Measurements from ENCODE around the gene CTXN1.
A peak's percentile ranks its signal among the peaks of the same experiment; 100 is the strongest.

The CTXN1 gene

DNA sequence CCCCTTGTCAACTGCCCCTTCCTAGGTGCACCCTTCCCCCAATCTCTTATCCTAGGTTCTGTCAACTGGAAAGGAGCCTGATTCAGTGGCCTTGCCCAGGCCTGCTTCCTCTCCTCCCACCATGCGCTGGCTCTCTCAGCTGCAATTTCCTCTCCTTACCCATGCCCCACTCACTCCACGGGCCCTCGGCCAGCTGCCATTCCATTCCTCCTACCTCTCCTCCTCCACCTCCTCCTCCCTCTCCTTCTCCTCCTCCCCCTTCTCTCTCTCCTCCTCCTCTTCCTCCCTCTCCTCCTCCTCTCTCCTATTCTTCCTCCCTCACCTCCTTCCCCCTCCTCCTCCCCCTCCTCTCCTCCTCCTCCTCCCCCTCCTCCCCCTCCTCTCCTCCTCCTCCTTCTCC, 27.1 kb upstream of the CTXN1 start:
- CTCF ChIA-PET: no interaction called here

DNA sequence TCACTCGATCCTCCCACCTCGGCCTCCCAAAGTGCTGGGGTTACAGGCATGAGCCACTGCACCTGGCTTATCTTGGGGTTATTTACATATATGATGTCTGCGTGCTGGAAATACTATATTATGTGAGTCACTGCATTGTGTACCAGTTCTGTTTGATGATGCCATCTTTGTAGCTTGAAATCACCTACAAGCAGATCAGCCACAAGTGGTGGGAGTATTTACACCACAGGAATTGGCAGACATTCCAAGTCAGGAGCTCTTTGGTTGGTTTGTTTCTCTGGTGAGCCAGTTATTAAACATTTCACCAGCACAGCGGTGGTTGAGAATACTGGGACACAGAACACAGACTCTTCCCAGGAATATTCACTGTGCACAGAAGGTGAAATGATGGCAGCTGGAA, 22.0 kb upstream of the CTXN1 start:
- ChIA-PET POLR2A (no interaction called here), CTCF (no interaction called here)
- DNase-seq (ENCODE audit: extremely low spot score): no peak
- TF ChIP-seq SUZ12 (IDR thresholded peaks at IDR 0.05) (no peak), HDGF (IDR thresholded peaks at IDR 0.05; ENCODE audit: borderline replicate concordance) (no peak), BHLHE40 (IDR thresholded peaks at IDR 0.05; ENCODE audit: borderline replicate concordance) (no peak), TARDBP (IDR thresholded peaks at IDR 0.05) (no peak), L3MBTL2 (conservative IDR thresholded peaks at IDR 0.05) (no peak), ELF4 (IDR thresholded peaks at IDR 0.05) (no peak), LEF1 (IDR thresholded peaks at IDR 0.05; ENCODE audit: borderline replicate concordance) (no peak), SP1 (IDR thresholded peaks at IDR 0.05) (no peak), FOXK2 (IDR thresholded peaks at IDR 0.05) (no peak)
- TF ChIP-seq, protein P1, sequence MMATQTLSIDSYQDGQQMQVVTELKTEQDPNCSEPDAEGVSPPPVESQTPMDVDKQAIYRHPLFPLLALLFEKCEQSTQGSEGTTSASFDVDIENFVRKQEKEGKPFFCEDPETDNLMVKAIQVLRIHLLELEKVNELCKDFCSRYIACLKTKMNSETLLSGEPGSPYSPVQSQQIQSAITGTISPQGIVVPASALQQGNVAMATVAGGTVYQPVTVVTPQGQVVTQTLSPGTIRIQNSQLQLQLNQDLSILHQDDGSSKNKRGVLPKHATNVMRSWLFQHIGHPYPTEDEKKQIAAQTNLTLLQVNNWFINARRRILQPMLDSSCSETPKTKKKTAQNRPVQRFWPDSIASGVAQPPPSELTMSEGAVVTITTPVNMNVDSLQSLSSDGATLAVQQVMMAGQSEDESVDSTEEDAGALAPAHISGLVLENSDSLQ (IDR thresholded peaks at IDR 0.05): no peak

More for the DNA sequence above, 27.1 kb upstream of the CTXN1 start:
- POLR2A ChIA-PET: interaction anchor here (2.8 kb wide), 1 partner anchor 9 kb away, joined by 15 read pairs; the partner anchor contains the start of gene TIMM44
- DNase-seq (ENCODE audit: extremely low spot score): no peak
- no peak for TF ChIP-seq L3MBTL2 (conservative IDR thresholded peaks at IDR 0.05)
- TF ChIP-seq FOXM1 (IDR thresholded peaks at IDR 0.05; ENCODE audit: borderline replicate concordance): no peak
- TF ChIP-seq SP1 (IDR thresholded peaks at IDR 0.05): no peak
- TF ChIP-seq FOXK2 (IDR thresholded peaks at IDR 0.05): no peak

DNA sequence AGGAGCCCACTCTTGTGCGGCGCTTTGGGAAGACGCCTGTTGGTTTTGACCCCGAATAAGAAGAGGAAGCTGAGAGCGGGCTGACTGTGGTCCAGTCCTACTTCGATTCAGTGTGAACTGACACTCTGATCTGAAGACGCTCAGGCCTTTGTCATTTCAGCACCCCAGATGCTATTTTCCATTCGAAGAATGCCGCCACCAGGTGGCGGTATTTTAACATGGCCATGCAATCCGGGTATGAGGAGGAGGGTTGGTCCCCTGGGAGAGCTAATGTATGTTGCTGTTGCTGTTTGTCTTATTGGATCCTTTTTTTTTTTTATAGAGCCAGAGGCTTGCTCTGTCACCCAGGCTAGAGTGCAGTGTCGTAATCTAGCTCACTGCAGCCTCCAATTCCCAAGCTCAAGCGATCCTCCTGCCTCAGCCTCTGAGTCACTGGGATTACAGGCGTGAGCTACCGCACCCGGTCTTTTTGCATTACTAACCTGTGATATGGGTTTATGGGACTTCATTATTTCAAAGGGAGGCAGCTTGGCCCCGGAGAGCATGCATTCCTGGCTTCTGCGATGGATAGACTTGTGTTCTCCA, 18.3 kb upstream of the CTXN1 start:
- POLR2A ChIA-PET: interaction anchor here (0.6 to 2.5 kb wide), 24 partner anchors 8 to 377 kb away, joined by 3 to 32 read pairs (median 4); partner anchors contain the start of genes CTXN1, ELAVL1, LRRC8E and MAP2K7
- CTCF ChIA-PET: interaction anchor here (0.6 to 2.8 kb wide), 11 partner anchors 11 to 177 kb away, joined by 3 to 29 read pairs (median 5); no protein-coding TSS in a partner anchor
- TF ChIP-seq BHLHE40 (IDR thresholded peaks at IDR 0.05; ENCODE audit: borderline replicate concordance): no peak
- TF ChIP-seq L3MBTL2 (conservative IDR thresholded peaks at IDR 0.05): peak; percentile 62
- TF ChIP-seq FOXM1 (IDR thresholded peaks at IDR 0.05; ENCODE audit: borderline replicate concordance): no peak
- TF ChIP-seq ARNT (IDR thresholded peaks at IDR 0.05): no peak
- no peak for TF ChIP-seq TARDBP (IDR thresholded peaks at IDR 0.05)
- no peak for TF ChIP-seq SP1 (IDR thresholded peaks at IDR 0.05)
- TF ChIP-seq ZNF384 (IDR thresholded peaks at IDR 0.05): peak; percentile 74
- TF ChIP-seq CTBP1 (IDR thresholded peaks at IDR 0.05; ENCODE audit: borderline replicate concordance): no peak
- TF ChIP-seq FOXK2 (IDR thresholded peaks at IDR 0.05): no peak
- peak; percentile 77 for DNase-seq (ENCODE audit: extremely low spot score)

DNA sequence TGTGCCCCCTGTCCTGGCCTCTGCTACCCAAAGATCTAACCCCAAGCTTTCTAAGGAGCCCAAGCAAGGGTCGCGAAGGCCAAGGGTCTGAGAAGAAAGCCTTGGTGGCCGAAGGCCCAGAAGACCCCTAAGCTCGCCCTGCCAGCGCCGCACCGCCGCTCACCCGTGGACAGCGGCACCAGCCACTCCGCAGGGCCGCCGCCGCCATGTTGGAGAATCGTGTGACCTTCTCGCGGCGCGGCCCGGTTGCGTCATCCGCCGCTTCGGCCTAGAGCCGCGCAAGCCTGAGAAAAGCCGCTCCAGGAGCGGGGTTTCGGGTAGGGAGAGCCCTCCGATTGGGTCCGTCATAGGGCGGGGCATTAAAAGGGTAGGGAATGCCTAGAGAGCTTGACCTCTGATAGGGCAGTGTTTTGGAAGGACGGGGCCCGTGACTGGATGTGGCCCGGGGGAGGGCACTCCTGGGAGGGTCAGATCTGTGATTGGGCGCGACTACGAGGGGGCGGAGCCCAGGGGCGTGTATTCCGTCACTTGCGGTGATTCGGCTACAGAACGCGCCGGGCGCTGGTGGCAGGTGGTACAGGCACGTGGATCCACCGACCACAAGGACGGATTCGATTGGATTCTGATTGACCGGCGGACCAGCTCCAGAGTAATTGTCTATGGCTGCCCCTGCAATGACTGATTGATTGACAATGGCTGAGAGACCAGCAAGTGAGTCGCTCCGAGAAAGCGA, 17.7 kb upstream of the CTXN1 start, which contains the start of gene TIMM44:
TSS of gene TIMM44 (minus strand) at position 223 of the 733 bp plus-strand sequence. CDS start at position 208, 15 bp downstream.
- 0 out of 2 replicates have a peak, but pooled peaks have one; percentile 41 for TF ChIP-seq HDGF (IDR thresholded peaks at IDR 0.05; ENCODE audit: borderline replicate concordance)
- no peak for TF ChIP-seq LEF1 (IDR thresholded peaks at IDR 0.05; ENCODE audit: borderline replicate concordance)
- no peak for TF ChIP-seq TARDBP (IDR thresholded peaks at IDR 0.05)
- no peak for TF ChIP-seq ARNT (IDR thresholded peaks at IDR 0.05)
- peak; percentile 79 for TF ChIP-seq NFRKB (IDR thresholded peaks at IDR 0.05)
- no peak for TF ChIP-seq FOXM1 (IDR thresholded peaks at IDR 0.05; ENCODE audit: borderline replicate concordance)
- no peak for TF ChIP-seq SP1 (IDR thresholded peaks at IDR 0.05)
- peak; percentile 77 for TF ChIP-seq ELF4 (IDR thresholded peaks at IDR 0.05)
- TF ChIP-seq SUZ12 (IDR thresholded peaks at IDR 0.05): no peak
- TF ChIP-seq BHLHE40 (IDR thresholded peaks at IDR 0.05; ENCODE audit: borderline replicate concordance): no peak
- TF ChIP-seq FOXA1 (IDR thresholded peaks at IDR 0.05): no peak
- TF ChIP-seq, protein P1 (IDR thresholded peaks at IDR 0.05): peak; percentile 93
- TF ChIP-seq ZNF384 (IDR thresholded peaks at IDR 0.05): no peak
- no peak for TF ChIP-seq FOXK2 (IDR thresholded peaks at IDR 0.05)
- TF ChIP-seq CTBP1 (IDR thresholded peaks at IDR 0.05; ENCODE audit: borderline replicate concordance): no peak; the same call in 1 of the 2 replicates
- peak; percentile 96 for TF ChIP-seq L3MBTL2 (conservative IDR thresholded peaks at IDR 0.05)
- POLR2A ChIA-PET: interaction anchor here (0.5 to 2.5 kb wide), 30 partner anchors 8 to 469 kb away, joined by 3 to 32 read pairs (median 4); partner anchors contain the start of genes CTXN1, ELAVL1, LRRC8E and MAP2K7
- CTCF ChIA-PET: interaction anchor here (0.6 to 2.8 kb wide), 9 partner anchors 11 to 141 kb away, joined by 3 to 29 read pairs (median 4); no protein-coding TSS in a partner anchor
- DNase-seq (ENCODE audit: extremely low spot score): peak; percentile 96

DNA sequence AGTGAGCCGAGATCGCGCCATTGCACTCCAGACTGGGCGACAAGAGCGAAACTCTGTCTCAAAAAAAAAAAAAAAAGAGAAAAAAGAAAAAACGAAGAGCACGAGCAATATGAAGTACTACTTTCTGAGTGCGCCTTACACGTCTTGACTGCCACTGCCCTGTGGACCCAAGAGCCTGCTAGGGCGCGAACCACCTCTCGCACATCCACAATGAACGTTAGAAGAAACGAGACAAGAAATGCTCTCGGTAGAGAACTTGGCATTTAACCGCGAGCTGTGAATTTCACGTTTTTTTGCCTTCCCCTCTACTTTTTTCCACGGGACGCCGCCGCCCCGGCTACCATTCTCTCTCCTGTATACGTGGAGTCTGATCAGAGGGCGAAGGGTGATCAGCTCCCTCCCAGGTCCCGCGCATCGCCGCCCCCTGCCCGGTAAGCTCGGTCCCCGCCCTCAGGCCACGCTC, 17.1 kb upstream of the CTXN1 start:
- no peak for DNase-seq (ENCODE audit: extremely low spot score)
- CTCF ChIA-PET: interaction anchor here (0.6 to 2.8 kb wide), 4 partner anchors 14 to 74 kb away, joined by 3 to 29 read pairs (median 6); no protein-coding TSS in a partner anchor
- TF ChIP-seq FOXA1 (IDR thresholded peaks at IDR 0.05): no peak
- POLR2A ChIA-PET: interaction anchor here (0.5 to 2.5 kb wide), 22 partner anchors 8 to 470 kb away, joined by 3 to 32 read pairs (median 4); partner anchors contain the start of genes ELAVL1, MAP2K7, MARCHF2 and SNAPC2

DNA sequence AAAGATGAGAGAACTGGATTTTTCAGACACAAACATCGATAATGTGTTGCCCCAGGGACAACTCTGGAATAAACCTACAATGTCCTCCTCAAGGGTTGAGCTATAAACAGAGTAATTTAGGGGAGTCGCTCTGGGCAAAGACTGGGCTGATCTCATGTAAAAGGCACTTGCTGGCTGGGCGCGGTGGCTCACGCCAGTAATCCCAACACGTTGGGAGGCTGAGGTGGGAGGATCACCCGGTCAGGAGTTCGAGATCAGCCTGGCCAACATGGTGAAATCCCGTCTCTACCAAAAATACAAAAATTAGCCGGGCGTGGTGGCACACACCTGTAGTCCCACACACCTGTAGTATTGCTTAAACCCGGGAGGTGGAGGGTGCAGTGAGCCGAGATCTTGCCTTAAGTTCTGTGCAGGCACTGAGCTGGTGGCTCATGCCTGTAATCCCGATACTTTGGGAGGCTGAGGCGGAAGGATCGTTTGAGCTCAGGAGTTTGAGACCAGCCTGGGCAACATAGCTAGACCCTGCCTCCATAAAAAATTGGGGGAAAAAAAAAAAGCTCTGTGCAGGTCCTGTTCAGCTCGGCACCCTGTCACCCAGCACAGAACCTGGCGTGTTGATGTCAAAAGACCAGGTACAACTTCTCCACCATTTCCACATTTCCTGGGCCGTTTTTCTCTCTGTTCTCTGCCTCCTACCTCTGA, 16.1 kb upstream of the CTXN1 start:
- CTCF ChIA-PET: interaction anchor here (1.2 kb wide), 1 partner anchor 13 kb away, joined by 4 read pairs; no protein-coding TSS in a partner anchor
- DNase-seq (ENCODE audit: extremely low spot score): no peak
- TF ChIP-seq SP1 (IDR thresholded peaks at IDR 0.05) (no peak), ZNF384 (IDR thresholded peaks at IDR 0.05) (no peak), HDGF (IDR thresholded peaks at IDR 0.05; ENCODE audit: borderline replicate concordance) (no peak), FOXA1 (IDR thresholded peaks at IDR 0.05) (no peak), TARDBP (IDR thresholded peaks at IDR 0.05) (no peak), SUZ12 (IDR thresholded peaks at IDR 0.05) (no peak), FOXK2 (IDR thresholded peaks at IDR 0.05) (no peak), BHLHE40 (IDR thresholded peaks at IDR 0.05; ENCODE audit: borderline replicate concordance) (no peak), ARNT (IDR thresholded peaks at IDR 0.05) (no peak), LEF1 (IDR thresholded peaks at IDR 0.05; ENCODE audit: borderline replicate concordance) (no peak), L3MBTL2 (conservative IDR thresholded peaks at IDR 0.05) (no peak), CTBP1 (IDR thresholded peaks at IDR 0.05; ENCODE audit: borderline replicate concordance) (no peak), ELF4 (IDR thresholded peaks at IDR 0.05) (no peak), NFRKB (IDR thresholded peaks at IDR 0.05) (no peak), FOXM1 (IDR thresholded peaks at IDR 0.05; ENCODE audit: borderline replicate concordance) (no peak)
- TF ChIP-seq, protein P1 (IDR thresholded peaks at IDR 0.05): no peak
- POLR2A ChIA-PET: no interaction called here
